CD14-positive monocyte (primary cell): ENCODE measurements around the gene AVPR1B. TPM values are rescaled to one million over a fixed set of nuclear protein-coding genes. Genes with fewer than 3 reads are reported as not detected.
A peak's percentile ranks its signal among the peaks of the same experiment; 100 is the strongest.

Experiments used
- DNase-seq, 3 donors: peaks; one replicate each; pipeline ENCODE4 v3.0.0-alpha.2; 2011 to 2022
- H2AFZ ChIP-seq: 2 replicates; pipeline ENCODE4 v1.6.0; 2012; ENCODE audit warnings: mild to moderate bottlenecking, low read depth, low read length, inconsistent platforms; ENCODE audit not compliant: insufficient read depth, poor library complexity, severe bottlenecking
- H3K27ac ChIP-seq, 2 donors: 1 replicate in 1 of 2; 2 replicates in 1 of 2; pipeline ENCODE4 v1.5.1; 2012 to 2013; ENCODE audit warnings: low read length in 2 of 2, control low read depth in 1 of 2, inconsistent platforms in 1 of 2, low read depth in 1 of 2, mild to moderate bottlenecking in 1 of 2
- H3K27me3 ChIP-seq, 2 donors: one replicate each; pipeline versions ENCODE4 v1.6.0 to v1.6.1; 2011 to 2013; ENCODE audit warnings: low read length in 2 of 2; ENCODE audit not compliant: control insufficient read depth in 2 of 2, insufficient read depth in 2 of 2
- H3K36me3 ChIP-seq, 2 donors: replicated peaks in 1 of 2; 1 replicate in 1 of 2; 2 replicates in 1 of 2; pipeline versions ENCODE4 v1.5.1 to v1.6.1; 2012 to 2013; ENCODE audit warnings: low read length in 2 of 2, control low read depth in 1 of 2, inconsistent platforms in 1 of 2, mild to moderate bottlenecking in 1 of 2; ENCODE audit not compliant: insufficient read depth in 2 of 2, control insufficient read depth in 1 of 2
- H3K4me1 ChIP-seq, 2 donors: 1 replicate in 1 of 2; 2 replicates in 1 of 2; pipeline versions ENCODE4 v1.5.1 to v1.6.1; 2012 to 2013; ENCODE audit warnings: low read length in 2 of 2, control low read depth in 1 of 2, inconsistent platforms in 1 of 2, mild to moderate bottlenecking in 1 of 2, moderate library complexity in 1 of 2; ENCODE audit not compliant: insufficient read depth in 2 of 2, control insufficient read depth in 1 of 2
- H3K4me2 ChIP-seq: replicated peaks from 2 replicates; pipeline ENCODE3; 2012; ENCODE audit warnings: low read length, moderate library complexity, mild to moderate bottlenecking; ENCODE audit not compliant: poor library complexity, severe bottlenecking; ENCODE audit errors: extremely low read depth
- H3K4me3 ChIP-seq, 3 experiments: fragments of 200-600 bp in 1 of 3; sonication (generic) in 1 of 3; replicated peaks in 1 of 3; 1 replicate in 2 of 3; 2 replicates in 1 of 3; pipeline ENCODE4 v1.5.1; 2011 to 2013; ENCODE audit warnings: low read length in 3 of 3, mild to moderate bottlenecking in 3 of 3, control low read depth in 2 of 3, low read depth in 2 of 3, inconsistent platforms in 1 of 3, moderate library complexity in 1 of 3
- H3K79me2 ChIP-seq: 2 replicates; pipeline ENCODE4 v1.6.0; 2012; ENCODE audit warnings: mild to moderate bottlenecking, control low read depth, inconsistent platforms, low read length, moderate library complexity; ENCODE audit not compliant: insufficient read depth
- H3K9ac ChIP-seq: 2 replicates; pipeline ENCODE4 v1.6.0; 2017; ENCODE audit warnings: low read length, mild to moderate bottlenecking; ENCODE audit not compliant: insufficient read depth, poor library complexity, severe bottlenecking
- H3K9me3 ChIP-seq, 2 donors: replicated peaks in 1 of 2; 1 replicate in 1 of 2; 2 replicates in 1 of 2; pipeline versions ENCODE4 v1.5.1 to v1.6.1; 2012 to 2013; ENCODE audit warnings: low read length in 2 of 2, control low read depth in 1 of 2; ENCODE audit not compliant: control insufficient read depth in 1 of 2, insufficient read depth in 1 of 2
- H4K20me1 ChIP-seq: 2 replicates; pipeline ENCODE4 v1.6.0; 2012; ENCODE audit warnings: mild to moderate bottlenecking, low read length, control low read depth, moderate library complexity; ENCODE audit not compliant: insufficient read depth
- H3K27ac Mint-ChIP-seq, 7 donors: one replicate each; pipeline ENCODE4 v1.8.0; 2020; ENCODE audit warnings: mild to moderate bottlenecking in 7 of 7, mixed read lengths in 7 of 7, moderate library complexity in 6 of 7, inconsistent platforms in 2 of 7
- H3K27me3 Mint-ChIP-seq, 3 donors: one replicate each; pipeline ENCODE4 v1.8.0; 2021 to 2022; ENCODE audit warnings: low read depth in 3 of 3, mild to moderate bottlenecking in 3 of 3, mixed read lengths in 3 of 3, moderate library complexity in 3 of 3, inconsistent platforms in 1 of 3
- H3K36me3 Mint-ChIP-seq, 2 donors: one replicate each; pipeline ENCODE4 v1.8.0; 2020; ENCODE audit warnings: mixed read lengths in 2 of 2, inconsistent platforms in 1 of 2, mild to moderate bottlenecking in 1 of 2
- H3K4me1 Mint-ChIP-seq: one replicate; pipeline ENCODE4 v1.8.0; 2020; ENCODE audit warnings: mild to moderate bottlenecking, mixed read lengths
- H3K4me3 Mint-ChIP-seq, 2 donors: one replicate each; pipeline ENCODE4 v1.8.0; 2020; ENCODE audit warnings: mild to moderate bottlenecking in 2 of 2, mixed read lengths in 2 of 2, moderate library complexity in 1 of 2
- H3K9me3 Mint-ChIP-seq, 7 donors: one replicate each; pipeline ENCODE4 v1.8.0; 2020 to 2022; ENCODE audit warnings: mixed read lengths in 7 of 7, mild to moderate bottlenecking in 6 of 7, moderate library complexity in 6 of 7, inconsistent platforms in 2 of 7
- CTCF ChIP-seq: fragments of 200-600 bp; IDR thresholded peaks from one replicate; pipeline ENCODE4 v1.8.0; 2022; ENCODE audit warnings: antibody characterized with exemption, mild to moderate bottlenecking
- WGBS: methylation state at CpG from one replicate; pipeline ENCODE4 v1.1.5; 2013; ENCODE audit warnings: missing lambda C conversion rate; ENCODE audit not compliant: insufficient coverage; 5-methylcytosine and 5-hydroxymethylcytosine counted together
- intact Hi-C, 2 donors: fragments of 100-400 bp; cut with micrococcal nuclease; formaldehyde crosslinking; loops; one replicate each; pipeline versions ENCODE4 v1.15.0 to v1.15.1; 2023
- polyA minus RNA-seq: library from RNA; depleted of rRNA, polyadenylated mRNA; stranded (reverse); fragments of >200 nt; gene quantifications from 2 replicates; pipeline ENCODE4 v1.2.3, GENCODE V29; 2012
- polyA plus RNA-seq, 3 donors: library from polyadenylated mRNA; depleted of rRNA in 1 of 3; unstranded in 2 of 3; stranded (reverse) in 1 of 3; fragments of 300-500 nt in 2 of 3; fragments of >200 nt in 1 of 3; fragmentation: Illumina TruSeq in 2 of 3; gene quantifications; 1 replicate in 2 of 3; 2 replicates in 1 of 3; pipeline ENCODE4 v1.2.3, GENCODE V29; 2012 to 2021
- total RNA-seq, 12 experiments: library from RNA in 1 of 12; stranded (reverse) in 1 of 12; fragments of 120-200 nt in 1 of 12; gene quantifications; one replicate each; pipeline ENCODE4 v1.2.4 and lab custom pipeline; 2013 to 2026; ENCODE audit warnings: mixed read lengths in 6 of 12, inconsistent platforms in 1 of 12

Gene AVPR1B
- not detected for total RNA-seq (2013)
- polyA plus RNA-seq (not detected), polyA minus RNA-seq (not detected in 2 replicates), total RNA-seq (lab: John Stamatoyannopoulos, UW) (0 to 1.1 (median 0.06) reads per million in 11 experiments)

DNA sequence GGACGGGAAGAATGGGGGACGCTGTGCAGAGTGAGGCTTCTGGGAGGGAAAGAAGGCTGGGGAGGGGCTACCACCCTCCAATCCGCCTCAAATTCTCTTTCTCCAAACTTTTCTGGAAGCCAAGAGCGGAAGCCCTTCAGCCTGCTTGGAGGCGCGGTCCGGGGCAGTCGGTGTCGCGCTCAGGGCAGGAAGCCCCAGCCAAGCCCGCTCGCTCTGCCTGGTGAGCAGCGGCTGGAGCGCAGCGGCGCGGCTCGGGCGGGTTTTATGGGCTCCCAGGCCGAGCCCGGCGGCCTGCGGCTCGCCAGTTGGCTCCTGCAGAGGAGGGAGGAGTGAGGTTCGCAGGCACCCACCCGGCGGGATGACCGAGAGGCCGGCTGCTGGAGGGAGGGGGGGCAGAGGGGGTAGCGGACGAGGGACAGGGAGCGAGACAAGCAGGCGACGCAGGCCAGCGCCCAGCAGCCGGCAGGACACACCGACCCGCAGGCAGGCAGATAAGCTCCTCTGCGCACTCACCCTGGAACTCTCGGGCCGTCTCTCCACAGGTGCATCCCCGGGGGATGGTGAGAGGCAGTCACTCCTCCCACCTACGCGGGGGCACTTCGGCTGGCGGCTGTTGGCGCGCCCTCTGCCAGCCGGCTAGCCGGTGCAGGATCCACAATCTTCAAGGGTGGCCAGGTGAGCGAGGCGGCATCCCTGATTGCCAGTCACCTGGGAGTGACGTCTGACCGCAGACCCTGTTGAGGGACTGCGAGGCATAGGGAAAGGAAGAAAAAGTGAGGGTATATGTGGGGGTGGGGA, at the start of gene AVPR1B:
TSS of gene AVPR1B (minus strand) at position 238 of the 798 bp plus-strand sequence. CDS start 498 bp downstream, outside the sequence.
- peak within 1 kb of the TSS; percentile 0 to 69 (median 29) for H3K4me3 ChIP-seq
- intact Hi-C loops: loop anchor here in 1 of 2 donors (10.0 kb wide), 1 partner anchor 203 kb away; no protein-coding TSS in a partner anchor
- no peak within 1 kb of the TSS for H3K27ac ChIP-seq
- peak within 1 kb of the TSS; percentile 71 for H2AFZ ChIP-seq
- no peaks in the 10 kb centered on the region for H3K36me3 ChIP-seq
- no peak for DNase-seq
- under 1% methylated on average over 52 of the region's 55 CpGs for WGBS
- peaks cover 12 to 35% of the 10 kb centered on the region in 2 donors for H3K27me3 ChIP-seq
- H3K4me1 ChIP-seq: peaks cover 12% of the 10 kb centered on the region in 2 donors
- peaks cover 34 to 50% (median 46%) of the 10 kb centered on the region in 3 donors for H3K27me3 Mint-ChIP-seq
- H3K9me3 ChIP-seq: peaks cover 0 to 15% of the 10 kb centered on the region in 2 donors
- peaks cover 18% of the 10 kb centered on the region for H3K4me1 Mint-ChIP-seq
- peaks cover 0 to 7% of the 10 kb centered on the region in 2 donors for H3K36me3 Mint-ChIP-seq
- no peaks in the 10 kb centered on the region for H3K79me2 ChIP-seq
- H3K9ac ChIP-seq: peak within 1 kb of the TSS; percentile 27
- H3K4me2 ChIP-seq: peak within 1 kb of the TSS; percentile 84
- H3K9me3 Mint-ChIP-seq: peaks cover 6 to 25% (median 15%) of the 10 kb centered on the region in 7 donors
- no peaks in the 10 kb centered on the region for H4K20me1 ChIP-seq
- peak within 1 kb of the TSS; percentile 65 to 91 for H3K4me3 Mint-ChIP-seq
- peak within 1 kb of the TSS in 2 of 7 donors; percentile 37 to 53 for H3K27ac Mint-ChIP-seq
- no peak for TF ChIP-seq CTCF

- Histone ChIP-seq H4K20me1 (no peaks in the 10 kb centered on the region), H3K4me3 (no peak overlapping the region), H3K9me3 (no peaks in the 10 kb centered on the region), H3K9ac (no peak overlapping the region), H3K4me2 (no peak overlapping the region), H3K36me3 (no peaks in the 10 kb centered on the region), H3K27ac (no peak overlapping the region), H2AFZ (no peak overlapping the region), H3K4me1 (no peaks in the 10 kb centered on the region), H3K27me3 (no peaks in the 10 kb centered on the region), H3K79me2 (no peaks in the 10 kb centered on the region)
- H3K27ac Mint-ChIP-seq: no peak overlapping the region
- intact Hi-C loops: loop anchor here in 1 of 2 donors (10.0 kb wide), 1 partner anchor 289 kb away; no protein-coding TSS in a partner anchor
- peaks cover 1 to 9% (median 7%) of the 10 kb centered on the region in 3 donors for H3K27me3 Mint-ChIP-seq
- no peak overlapping the region for H3K4me3 Mint-ChIP-seq
- no peaks in the 10 kb centered on the region for H3K4me1 Mint-ChIP-seq
- TF ChIP-seq CTCF: no peak
- H3K36me3 Mint-ChIP-seq: no peaks in the 10 kb centered on the region
- no peak for DNase-seq
- H3K9me3 Mint-ChIP-seq: no peaks in the 10 kb centered on the region
- WGBS: 100% methylated on average over 2 of the region's 3 CpGs
Observed at GRCh38 chr1:206145771-206146290, 28.6 kb upstream of the AVPR1B start.
